Measurements from ENCODE around the gene CEP162.

DNA sequence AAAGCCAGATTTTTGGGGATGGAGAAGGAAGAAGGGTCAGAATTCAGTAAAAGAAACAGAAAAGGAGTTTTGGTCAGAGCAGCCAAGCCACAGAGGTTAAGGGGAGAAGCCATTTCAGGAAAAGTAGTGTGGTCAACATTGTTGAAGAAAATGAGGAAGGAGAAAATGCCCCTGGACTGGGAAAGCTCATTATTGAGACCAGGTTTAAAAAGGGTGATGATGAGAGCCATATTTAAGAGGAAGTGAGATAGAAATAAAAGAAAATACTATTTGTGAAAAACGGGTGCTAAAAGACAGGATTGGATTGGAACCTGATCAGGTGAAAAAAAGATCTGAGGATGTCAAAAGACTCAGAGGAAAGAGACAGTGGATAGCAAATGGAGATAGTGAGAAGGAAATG lies 75.8 kb downstream of the CEP162 start:
- TF ChIP-seq POLR2A (IDR thresholded peaks at IDR 0.05): no peak
- TF ChIP-seq, protein P1, sequence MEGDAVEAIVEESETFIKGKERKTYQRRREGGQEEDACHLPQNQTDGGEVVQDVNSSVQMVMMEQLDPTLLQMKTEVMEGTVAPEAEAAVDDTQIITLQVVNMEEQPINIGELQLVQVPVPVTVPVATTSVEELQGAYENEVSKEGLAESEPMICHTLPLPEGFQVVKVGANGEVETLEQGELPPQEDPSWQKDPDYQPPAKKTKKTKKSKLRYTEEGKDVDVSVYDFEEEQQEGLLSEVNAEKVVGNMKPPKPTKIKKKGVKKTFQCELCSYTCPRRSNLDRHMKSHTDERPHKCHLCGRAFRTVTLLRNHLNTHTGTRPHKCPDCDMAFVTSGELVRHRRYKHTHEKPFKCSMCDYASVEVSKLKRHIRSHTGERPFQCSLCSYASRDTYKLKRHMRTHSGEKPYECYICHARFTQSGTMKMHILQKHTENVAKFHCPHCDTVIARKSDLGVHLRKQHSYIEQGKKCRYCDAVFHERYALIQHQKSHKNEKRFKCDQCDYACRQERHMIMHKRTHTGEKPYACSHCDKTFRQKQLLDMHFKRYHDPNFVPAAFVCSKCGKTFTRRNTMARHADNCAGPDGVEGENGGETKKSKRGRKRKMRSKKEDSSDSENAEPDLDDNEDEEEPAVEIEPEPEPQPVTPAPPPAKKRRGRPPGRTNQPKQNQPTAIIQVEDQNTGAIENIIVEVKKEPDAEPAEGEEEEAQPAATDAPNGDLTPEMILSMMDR (IDR thresholded peaks at IDR 0.05): no peak
